RWPE1 (cell line): Measurements from ENCODE around the gene SPINT2.

Experiments used
- CTCF ChIA-PET: fragments of 350-600 bp; sonication (Branson Sonifier 250); formaldehyde crosslinking; extraction: SDS; loops from one replicate; lab custom pipeline; 2021; lab: Yijun Ruan, JAX
- POLR2A ChIA-PET: fragments of 400-600 bp; formaldehyde crosslinking; extraction: SDS; loops from one replicate; lab custom pipeline; 2020; ENCODE audit warnings: antibody characterized with exemption; ENCODE audit not compliant: low non-redundant PET; lab: Yijun Ruan, JAX
- DNase-seq: peaks from one replicate; pipeline ENCODE4 v3.0.0; 2012; ENCODE audit warnings: low spot score
- H3K27ac ChIP-seq: fragments of 450-650 bp; 2 replicates; pipeline ENCODE4 v1.5.1; 2017
- TF ChIP-seq, protein P1 (sequence below): fragments of 450-650 bp; conservative IDR thresholded peaks from 2 replicates; pipeline ENCODE4 v1.5.1; 2017; ENCODE audit warnings: low read depth, mild to moderate bottlenecking

SPINT2 gene

GRCh38 chr19:38309615-38310278 lies 45.4 kb downstream of the SPINT2 start:
- TF ChIP-seq, protein P1, sequence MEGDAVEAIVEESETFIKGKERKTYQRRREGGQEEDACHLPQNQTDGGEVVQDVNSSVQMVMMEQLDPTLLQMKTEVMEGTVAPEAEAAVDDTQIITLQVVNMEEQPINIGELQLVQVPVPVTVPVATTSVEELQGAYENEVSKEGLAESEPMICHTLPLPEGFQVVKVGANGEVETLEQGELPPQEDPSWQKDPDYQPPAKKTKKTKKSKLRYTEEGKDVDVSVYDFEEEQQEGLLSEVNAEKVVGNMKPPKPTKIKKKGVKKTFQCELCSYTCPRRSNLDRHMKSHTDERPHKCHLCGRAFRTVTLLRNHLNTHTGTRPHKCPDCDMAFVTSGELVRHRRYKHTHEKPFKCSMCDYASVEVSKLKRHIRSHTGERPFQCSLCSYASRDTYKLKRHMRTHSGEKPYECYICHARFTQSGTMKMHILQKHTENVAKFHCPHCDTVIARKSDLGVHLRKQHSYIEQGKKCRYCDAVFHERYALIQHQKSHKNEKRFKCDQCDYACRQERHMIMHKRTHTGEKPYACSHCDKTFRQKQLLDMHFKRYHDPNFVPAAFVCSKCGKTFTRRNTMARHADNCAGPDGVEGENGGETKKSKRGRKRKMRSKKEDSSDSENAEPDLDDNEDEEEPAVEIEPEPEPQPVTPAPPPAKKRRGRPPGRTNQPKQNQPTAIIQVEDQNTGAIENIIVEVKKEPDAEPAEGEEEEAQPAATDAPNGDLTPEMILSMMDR = no peak
- CTCF ChIA-PET = interaction anchor here (0.9 kb wide), 1 partner anchor 25 kb away, joined by 9 read pairs; no protein-coding TSS in a partner anchor
- POLR2A ChIA-PET = interaction anchor here (0.6 kb wide), 1 partner anchor 44 kb away, joined by 3 read pairs; no protein-coding TSS in a partner anchor

GRCh38 chr19:38310279-38310670 lies 45.9 kb downstream of the SPINT2 start:
- ChIA-PET CTCF (no interaction called here), POLR2A (no interaction called here)

More at GRCh38 chr19:38309615-38310278, 45.4 kb downstream of the SPINT2 start:
- no peak for DNase-seq
- H3K27ac ChIP-seq = peak overlapping the region; percentile 99

GRCh38 chr19:38310986-38311385 lies 46.6 kb downstream of the SPINT2 start:
- ChIA-PET POLR2A (no interaction called here), CTCF (no interaction called here)

More at GRCh38 chr19:38310279-38310670, 45.9 kb downstream of the SPINT2 start:
- DNase-seq = no peak
- H3K27ac ChIP-seq = 0 out of 2 replicates have a peak overlapping the region, but pooled peaks have one; percentile 91
- TF ChIP-seq, protein P1 = no peak

DNA sequence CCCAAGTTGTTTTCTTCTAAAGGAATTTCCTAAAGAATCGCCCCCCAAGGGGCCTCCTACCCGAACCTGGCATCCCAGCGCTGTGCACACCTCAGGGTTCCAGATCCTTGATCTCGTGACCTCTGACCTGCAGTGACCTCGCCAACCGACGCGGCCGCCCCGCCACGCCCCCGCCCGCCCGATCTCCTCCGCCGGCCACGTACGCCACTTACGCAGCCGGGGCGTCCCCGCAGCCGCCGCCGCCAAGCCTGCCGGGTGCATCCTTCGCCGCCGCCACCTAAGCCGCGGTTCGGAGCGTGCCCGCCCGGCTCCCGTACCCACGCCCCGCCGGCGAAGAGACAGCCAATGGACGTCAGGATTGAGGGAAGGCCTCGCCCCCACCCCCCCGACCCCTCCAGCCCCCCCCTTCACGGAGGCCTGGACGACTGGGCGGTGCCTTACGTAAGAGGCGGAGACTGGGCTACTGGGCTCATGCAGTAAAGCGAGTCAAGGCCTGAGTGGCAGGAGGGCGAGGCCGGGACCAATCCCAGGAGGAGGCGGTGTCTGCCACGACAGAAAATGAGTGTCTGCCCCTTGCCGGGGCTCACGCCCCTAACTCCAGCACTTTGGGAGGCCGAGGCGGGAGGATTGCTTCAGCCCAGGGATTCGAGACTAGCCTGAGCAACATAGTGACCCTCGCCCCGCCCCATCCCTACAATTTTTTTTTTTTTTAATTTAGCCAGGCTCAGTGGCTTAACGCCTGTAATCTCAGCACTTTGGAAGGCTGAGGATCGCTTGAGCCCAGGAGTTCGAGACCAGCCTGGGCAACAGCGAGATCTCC lies 51.5 kb downstream of the SPINT2 start, which contains the start of gene YIF1B:
Gene YIF1B, minus strand, starts transcription at position 291 of the 820 bp plus-strand sequence. Its CDS starts 30 bp downstream, at position 261.
- ChIA-PET CTCF (interaction anchor here (0.6 kb wide), 1 partner anchor 413 kb away, joined by 3 read pairs; no protein-coding TSS in a partner anchor), POLR2A (no interaction called here)
- TF ChIP-seq, protein P1 = no peak
- peak within 1 kb of the TSS; percentile 91 for H3K27ac ChIP-seq
- DNase-seq = peak; percentile 98

More at GRCh38 chr19:38310986-38311385, 46.6 kb downstream of the SPINT2 start:
- peak overlapping the region; percentile 91; the same call in 1 of the 2 replicates for H3K27ac ChIP-seq
- TF ChIP-seq, protein P1 = no peak
- no peak for DNase-seq

GRCh38 chr19:38316477-38317067 lies 52.2 kb downstream of the SPINT2 start:
- ChIA-PET CTCF (no interaction called here), POLR2A (no interaction called here)
- no peak for DNase-seq
- H3K27ac ChIP-seq = peak overlapping the region; percentile 91
- TF ChIP-seq, protein P1 = no peak

DNA sequence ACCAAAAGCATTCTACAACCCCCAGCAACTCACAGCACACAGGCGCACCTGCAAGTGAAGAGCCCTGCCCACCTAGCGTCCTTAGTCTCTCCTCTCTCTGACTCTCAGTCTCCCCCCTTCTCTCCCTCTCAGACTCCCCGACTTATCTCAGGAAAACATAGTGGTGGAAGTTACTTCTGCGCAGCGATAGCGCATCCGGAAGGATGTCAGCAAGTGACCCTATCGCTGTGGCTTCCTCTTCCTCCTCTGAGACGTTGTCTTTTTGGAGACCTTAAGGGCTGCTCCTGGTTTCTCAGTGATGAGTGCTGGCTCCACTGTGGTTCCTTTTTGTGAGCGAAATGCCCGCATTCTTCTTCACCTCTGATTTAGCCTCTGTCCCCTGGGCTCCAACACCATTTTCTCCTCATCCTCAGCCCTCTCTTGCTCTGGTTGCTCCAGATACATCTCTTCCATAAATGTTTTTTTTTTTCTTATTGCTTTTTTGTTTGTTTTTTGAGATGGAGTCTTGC lies 52.8 kb downstream of the SPINT2 start:
- ChIA-PET POLR2A (no interaction called here), CTCF (no interaction called here)
- peak overlapping the region; percentile 91 for H3K27ac ChIP-seq
- TF ChIP-seq, protein P1 = no peak
- no peak for DNase-seq
